ENCODE data around the gene IFT81.

- TF ChIP-seq JUND (IDR thresholded peaks at IDR 0.05) (no peak), POLR2AphosphoS5 (IDR thresholded peaks at IDR 0.05; ENCODE audit: low read depth, low read length) (no peak), CTCF (IDR thresholded peaks at IDR 0.05 in 2 of 3, conservative IDR thresholded peaks at IDR 0.05 in 1 of 3; ENCODE audit: borderline replicate concordance in 1 of 3, insufficient read depth in 1 of 3, low read depth in 2 of 3, low read length in 2 of 3) (no peak), RAD21 (IDR thresholded peaks at IDR 0.05; ENCODE audit: low read depth) (no peak), ELF1 (IDR thresholded peaks at IDR 0.05; ENCODE audit: borderline replicate concordance, low read depth) (no peak), SIN3A (IDR thresholded peaks at IDR 0.05; ENCODE audit: low read depth) (no peak)
Observed at GRCh38 chr12:110174373-110174996, 50.3 kb downstream of the IFT81 start.

Measured in HCT116 (cell line).